ENCODE results near the gene ATP6V0A4.

ATP6V0A4 gene

GRCh38 chr7:138656952-138657351 lies 141.0 kb downstream of the ATP6V0A4 start:
- no peaks in the 10 kb centered on the region for H3K4me1 ChIP-seq (ENCODE audit: control insufficient read depth in 2 of 2, insufficient read depth in 2 of 2, low read length in 2 of 2)
- H3K27me3 ChIP-seq (ENCODE audit: control insufficient read depth in 2 of 2, insufficient read depth in 2 of 2, low read length in 2 of 2): no peaks in the 10 kb centered on the region
- no peaks in the 10 kb centered on the region for H3K36me3 ChIP-seq (ENCODE audit: control insufficient read depth in 2 of 2, insufficient read depth in 2 of 2, low read length in 2 of 2)
- no peak overlapping the region for H3K9ac ChIP-seq (ENCODE audit: low read depth in 1 of 2, low read length in 2 of 2)
- no peak overlapping the region for H3K4me3 ChIP-seq (ENCODE audit: low read length in 2 of 2)
- no peaks in the 10 kb centered on the region for H3K9me3 ChIP-seq (ENCODE audit: control insufficient read depth in 2 of 2, low read length in 2 of 2)
- no peak overlapping the region for H3K27ac ChIP-seq (ENCODE audit: low read depth in 2 of 2, low read length in 2 of 2)

Data from mucosa of rectum (tissue), 2 donors.